Activated T-cell treated with anti-CD3 and anti-CD28 coated beads for 1 hour (primary cell): ENCODE results near the gene NOD2.
A peak's percentile ranks its signal among the peaks of the same experiment; 100 is the strongest.

Experiments used
- DNase-seq: peaks from one replicate; pipeline ENCODE4 v3.0.0-alpha.2; 2020; ENCODE audit warnings: low read depth

NOD2 gene

DNA sequence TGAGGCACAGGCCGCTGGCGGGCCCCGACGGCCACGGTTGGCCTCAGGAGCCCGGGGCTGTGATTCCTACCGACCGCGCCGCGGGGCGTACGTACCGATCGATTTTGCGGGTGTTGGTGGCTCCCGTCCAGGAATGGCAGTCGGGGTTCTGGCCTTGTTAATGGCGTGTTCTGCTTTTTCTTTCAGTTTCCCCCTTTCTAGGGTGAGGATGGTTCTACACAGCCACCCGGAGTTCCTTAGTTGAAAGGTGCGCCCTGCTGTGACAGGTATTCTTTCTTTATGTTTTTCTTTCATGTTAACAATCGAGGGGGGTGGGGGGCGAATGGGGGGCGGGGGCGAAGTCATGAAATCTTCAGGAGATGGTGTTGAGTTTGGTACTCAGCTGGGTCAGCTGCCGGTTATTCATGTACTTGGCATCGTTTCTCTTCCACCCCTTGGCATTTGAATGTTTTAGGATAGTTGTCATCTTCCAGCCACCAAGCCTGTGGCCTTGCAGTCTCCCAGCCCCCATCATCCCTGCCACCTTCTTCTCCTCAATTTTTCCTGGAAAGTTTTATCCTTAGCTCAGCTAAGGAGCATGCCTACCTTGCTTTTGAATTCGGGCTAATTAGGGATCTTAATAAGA, 49.3 kb downstream of the NOD2 start:
- peak; percentile 23 for DNase-seq

DNA sequence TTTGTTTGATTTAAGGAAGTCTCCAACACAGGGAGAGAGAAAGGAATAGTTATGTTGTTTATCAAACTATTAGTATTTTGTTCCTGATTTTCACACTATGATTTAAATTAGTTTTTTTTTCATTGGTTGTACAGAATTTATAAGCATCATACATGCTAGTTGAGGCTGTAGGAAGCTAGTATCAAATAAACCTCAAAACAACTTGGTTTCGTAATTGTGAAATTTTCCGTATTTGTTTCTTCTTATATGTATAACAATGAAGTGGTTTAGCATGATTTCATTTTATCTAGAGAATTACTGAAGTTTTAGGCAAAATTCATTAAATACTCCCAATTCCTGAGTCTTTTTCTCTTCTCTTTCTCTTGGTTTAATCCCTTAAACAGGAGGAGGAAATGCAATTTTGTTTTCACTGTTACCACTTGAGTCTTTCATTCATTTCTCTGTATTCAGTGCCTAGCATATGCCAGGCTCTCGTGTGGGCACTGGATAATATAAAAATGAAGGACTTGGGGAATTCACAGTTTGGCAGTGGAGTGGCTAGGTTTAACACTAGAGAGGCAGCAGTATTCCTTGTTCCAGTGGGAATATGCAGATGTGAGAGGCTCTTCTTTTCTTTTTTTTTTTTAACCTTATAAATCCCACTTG, 50.3 kb downstream of the NOD2 start:
- DNase-seq = no peak

DNA sequence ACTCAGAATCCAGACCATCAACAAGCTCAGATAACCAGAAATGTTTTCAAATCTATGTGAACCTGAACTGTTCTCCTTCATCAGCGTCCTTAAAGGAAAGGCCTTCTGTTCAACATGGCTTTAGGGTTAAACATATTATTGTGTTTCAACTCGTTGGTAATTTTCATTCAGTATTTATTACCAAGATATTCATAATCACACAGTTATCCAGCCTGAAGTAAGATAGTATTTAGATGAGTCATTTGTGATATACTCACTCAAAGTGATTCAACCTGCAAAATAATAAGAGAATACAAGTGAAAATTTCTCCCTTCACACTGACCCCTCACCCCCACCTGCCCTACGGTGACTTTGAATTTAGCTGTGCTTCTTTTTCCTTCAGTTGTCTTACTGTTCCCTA, 51.5 kb downstream of the NOD2 start:
- DNase-seq = no peak

DNA sequence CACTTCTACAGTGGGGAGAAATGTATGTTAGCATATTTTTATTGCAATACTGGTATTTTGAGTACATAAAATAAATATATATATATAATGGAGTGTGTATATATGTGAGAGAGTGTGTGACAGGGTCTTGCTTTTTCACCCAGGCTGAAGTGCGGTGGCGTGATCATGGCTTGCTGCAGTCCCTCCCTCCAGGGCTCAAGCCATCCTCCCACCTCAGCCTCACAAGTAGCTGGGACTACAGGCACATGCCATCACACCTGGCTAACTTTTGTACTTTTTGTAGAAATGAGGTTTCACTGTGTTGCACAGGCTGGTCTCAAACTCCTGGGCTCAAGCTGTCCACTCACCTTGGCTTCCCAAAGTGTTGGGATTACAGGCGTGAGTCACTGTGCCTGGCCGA, 52.5 kb downstream of the NOD2 start:
- DNase-seq = no peak

DNA sequence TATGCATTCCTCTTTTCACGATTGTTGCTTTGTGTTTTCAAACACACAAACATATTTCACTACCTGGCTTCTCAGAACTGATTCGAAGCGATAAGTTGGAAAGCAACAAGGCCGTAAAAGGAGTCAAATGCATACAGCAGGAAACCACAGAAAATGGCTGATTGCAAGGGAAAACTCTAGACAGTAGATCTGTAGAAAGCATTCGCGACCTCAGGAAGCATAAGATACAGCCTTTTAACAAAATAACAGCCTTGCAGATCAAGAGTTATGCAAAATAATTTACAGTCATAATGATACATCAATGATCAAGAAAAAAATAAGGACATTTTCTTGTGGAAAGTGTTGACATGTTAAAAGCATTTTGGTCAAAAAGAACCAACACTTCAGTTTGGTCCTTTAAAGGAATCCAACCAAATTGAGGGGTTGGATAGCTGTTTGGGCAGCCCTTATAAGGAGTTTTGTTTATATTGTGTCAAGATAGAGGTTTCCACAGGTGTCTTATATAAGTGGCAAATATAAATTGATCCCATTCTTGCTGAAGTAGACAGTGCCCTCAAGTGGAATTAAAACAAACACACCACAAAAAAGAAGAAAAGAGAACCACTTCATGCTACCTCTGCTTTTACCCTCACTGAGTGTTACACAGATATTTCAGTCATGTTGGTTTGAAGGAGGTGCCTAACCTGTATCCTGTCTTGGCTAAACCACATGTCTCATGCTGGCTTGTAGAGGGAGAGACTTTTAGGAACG, 54.0 kb downstream of the NOD2 start:
- DNase-seq = no peak

DNA sequence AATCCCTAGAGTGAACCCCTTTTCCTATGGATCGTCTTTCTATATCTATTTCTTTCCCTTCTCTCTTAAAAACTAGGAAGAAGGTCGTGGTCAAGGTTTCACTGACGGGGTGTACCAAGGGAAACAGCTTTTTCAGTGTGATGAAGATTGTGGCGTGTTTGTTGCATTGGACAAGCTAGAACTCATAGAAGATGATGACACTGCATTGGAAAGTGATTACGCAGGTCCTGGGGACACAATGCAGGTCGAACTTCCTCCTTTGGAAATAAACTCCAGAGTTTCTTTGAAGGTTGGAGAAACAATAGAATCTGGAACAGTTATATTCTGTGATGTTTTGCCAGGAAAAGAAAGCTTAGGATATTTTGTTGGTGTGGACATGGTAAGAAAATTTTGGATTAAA, 58.1 kb downstream of the NOD2 start:
- no peak for DNase-seq

DNA sequence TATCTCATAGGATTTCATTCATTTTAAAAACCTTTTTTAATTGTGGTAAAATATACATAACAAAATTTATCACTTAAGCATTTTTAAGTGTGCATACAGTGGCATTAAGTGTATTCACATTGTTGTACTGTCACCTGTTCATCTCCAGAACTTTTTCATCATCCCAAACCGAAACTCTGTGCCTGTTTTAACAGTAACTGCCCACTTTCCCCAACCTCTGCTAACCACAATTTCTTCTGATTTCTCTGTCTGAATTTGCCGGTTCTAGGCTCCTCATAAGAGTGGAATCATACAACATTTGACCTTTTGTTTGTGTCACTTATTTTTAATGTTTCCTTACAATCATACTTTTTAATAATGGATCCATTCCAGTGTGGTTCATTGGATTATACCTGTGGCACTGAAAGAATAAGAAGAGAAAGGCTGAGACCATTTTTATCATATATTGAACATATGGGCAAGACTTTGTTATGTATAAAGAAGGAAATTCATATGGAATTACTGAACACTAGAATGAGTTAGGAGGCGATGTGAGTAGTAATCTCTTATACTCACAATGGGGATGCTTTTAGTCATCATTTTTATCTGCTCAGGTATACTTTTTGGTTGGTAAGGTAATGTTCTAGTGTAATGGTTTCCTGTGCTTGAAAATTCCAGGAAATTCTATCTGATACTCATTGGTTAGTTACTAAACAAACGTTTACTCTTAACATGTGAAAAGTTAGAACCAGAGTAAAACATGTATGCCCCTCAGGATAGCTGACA, 59.2 kb downstream of the NOD2 start:
- DNase-seq = no peak

DNA sequence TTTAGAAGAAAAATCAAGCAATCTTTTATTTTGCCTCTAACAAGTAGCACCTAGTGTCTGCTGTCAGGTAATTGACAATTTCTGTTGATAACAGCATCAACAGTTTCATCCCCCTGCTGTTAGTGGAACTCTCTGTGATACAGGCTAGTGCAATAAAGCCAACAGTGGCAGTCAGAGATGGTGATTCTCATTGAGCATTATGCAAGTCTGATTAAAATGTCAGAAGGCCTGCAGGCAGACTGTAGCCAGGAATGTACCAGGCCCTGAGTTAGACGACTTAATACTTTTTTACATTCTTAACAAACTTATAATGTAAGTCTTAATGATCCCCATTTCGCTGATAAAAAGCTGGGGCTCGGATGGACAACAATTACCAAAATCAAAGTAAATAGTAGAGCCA, 63.1 kb downstream of the NOD2 start:
- no peak for DNase-seq

DNA sequence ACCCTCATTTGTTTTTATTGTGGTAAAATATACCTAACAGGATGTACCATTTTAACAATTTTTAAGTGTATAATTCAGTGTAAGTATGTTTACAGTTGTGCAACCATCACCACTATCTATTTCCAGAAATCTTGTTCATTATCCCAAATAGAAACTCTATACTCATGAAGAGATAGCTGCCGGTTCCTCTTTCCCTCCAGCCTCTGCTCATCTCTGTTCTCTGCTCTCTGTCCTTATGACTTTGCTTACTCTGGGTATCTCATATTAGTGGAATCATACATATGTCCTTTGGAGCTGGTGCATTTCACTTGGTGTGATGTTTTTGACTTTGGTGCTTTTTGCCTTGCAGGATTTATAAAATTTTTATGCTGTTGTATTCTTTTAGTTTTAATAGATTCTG, 67.9 kb downstream of the NOD2 start:
- no peak for DNase-seq

DNA sequence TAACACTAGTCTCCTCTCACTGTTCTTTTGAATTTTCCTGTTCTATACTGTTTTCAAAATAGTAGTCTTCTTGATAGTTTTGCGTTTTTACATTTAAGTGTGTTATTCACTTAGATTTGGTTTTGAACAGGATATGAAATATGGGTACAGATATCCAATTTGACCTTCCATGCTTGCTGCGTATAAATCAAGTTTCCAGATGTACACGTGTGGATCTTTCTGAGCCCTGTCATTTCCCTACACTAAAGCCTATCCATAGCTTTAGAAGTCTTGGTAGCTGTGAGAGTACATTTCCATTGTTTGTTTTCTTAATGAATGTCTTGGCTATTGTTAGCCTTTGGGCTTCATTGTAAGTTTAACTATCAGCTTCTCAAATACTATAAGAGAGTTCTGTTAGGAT, 68.8 kb downstream of the NOD2 start:
- no peak for DNase-seq

DNA sequence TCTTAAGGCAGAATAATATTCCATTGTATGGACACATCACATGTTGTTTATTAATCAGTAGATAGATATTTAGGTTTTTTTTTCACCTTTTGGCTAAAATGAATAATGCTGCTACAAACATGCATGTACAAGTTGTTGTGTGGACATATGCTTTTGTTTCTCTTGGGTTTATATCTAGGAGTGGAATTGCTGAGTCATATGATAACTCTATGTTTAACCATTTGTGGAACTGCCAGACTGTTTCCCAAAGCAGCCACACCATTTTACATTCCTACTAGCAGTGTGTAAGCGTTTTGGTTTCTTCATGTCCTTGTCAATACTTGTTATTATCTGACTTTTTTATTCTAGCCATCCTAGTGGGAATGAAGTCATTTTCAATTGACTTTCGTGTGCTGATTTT, 69.8 kb downstream of the NOD2 start:
- DNase-seq = no peak

DNA sequence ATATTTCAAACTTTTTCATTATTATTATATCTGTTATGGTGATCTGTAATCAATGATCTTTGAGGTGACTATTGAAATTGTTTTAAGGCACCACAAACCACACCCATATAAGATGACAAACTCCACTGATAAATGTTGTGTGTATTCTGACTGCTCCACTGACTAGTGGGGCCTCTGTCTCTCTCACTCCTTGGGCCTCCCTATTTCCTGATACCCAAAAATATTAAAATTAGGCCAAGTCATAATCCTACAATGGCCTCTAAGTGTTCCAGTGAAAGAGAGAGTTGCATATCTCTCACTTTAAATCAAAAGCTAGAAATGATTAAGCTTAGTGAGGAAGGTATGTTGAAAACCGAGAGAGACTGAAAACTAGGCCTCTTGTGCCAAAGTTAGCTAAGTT, 71.9 kb downstream of the NOD2 start:
- no peak for DNase-seq

DNA sequence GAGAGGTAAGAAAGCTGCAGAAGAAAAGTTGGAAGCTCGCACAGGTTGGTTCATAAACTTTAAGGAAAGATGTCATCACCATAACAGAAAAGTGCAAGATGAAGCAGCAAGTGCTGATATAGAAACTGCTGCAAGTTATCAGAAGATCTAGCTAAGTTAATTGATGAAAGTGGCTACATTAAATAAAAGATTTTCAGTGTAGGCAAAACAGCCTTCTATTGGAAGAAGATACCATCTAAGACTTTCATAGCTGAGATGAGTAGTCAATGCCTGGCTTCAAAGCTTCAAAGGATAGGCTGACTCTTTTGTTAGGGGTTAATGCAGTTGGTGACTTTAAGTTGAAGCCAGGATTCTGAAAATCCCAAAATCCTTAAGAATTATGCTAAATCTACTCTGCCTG, 72.5 kb downstream of the NOD2 start:
- DNase-seq = no peak

DNA sequence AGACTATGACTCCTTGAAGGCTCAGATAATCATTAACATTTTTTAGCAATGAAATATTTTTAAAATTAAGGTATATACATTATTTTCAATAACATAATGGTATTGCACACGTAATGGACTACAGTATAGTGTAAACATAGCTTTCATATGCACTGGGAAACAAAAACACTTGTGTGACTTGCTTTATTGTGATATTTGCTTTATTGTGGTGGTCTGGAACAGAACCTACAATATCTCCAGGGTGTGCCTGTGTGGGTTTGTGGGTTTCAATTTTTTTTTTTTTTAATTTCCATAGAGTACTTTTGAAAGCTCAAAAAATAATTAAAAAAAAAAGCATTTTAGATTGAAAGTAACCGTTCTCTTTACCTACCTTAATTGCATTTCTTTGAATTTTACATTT, 73.8 kb downstream of the NOD2 start:
- DNase-seq = no peak

DNA sequence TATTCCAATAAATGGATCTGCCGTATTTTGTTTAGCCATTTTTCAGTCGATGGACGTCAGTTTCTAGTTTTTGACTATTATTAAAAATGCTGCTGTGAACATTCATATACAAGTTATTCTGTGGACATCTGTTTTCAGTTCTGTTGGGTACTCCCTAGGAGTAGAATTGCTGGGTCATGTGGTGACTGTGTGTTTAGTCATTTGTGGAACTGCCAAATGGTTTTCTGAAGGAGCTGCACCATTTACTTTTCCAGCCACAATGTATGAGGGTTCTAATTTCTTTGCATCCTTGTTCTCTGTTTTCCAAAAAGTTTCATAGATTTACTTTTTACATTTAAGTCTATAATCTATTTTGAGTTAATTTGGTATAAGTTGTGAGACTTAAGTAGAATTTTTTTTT, 78.0 kb downstream of the NOD2 start:
- no peak for DNase-seq

DNA sequence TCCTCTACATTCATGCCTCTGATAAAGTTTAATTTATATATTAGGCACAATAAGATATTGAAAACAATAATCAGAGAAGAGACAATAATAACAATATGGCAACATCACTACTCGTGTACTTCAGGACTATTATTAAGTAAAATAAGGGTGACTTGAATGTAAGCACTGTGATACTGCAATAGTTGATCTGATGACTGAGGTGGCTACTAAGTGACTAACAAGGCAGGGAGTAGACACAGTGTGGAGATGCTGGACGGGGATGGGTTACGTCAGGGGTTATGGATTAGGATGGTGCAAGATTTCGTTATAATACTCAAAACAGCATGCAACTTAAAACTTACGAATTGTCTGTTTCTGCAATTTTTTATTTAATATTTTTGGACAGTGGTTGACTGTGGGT, 81.0 kb downstream of the NOD2 start:
- DNase-seq = no peak

DNA sequence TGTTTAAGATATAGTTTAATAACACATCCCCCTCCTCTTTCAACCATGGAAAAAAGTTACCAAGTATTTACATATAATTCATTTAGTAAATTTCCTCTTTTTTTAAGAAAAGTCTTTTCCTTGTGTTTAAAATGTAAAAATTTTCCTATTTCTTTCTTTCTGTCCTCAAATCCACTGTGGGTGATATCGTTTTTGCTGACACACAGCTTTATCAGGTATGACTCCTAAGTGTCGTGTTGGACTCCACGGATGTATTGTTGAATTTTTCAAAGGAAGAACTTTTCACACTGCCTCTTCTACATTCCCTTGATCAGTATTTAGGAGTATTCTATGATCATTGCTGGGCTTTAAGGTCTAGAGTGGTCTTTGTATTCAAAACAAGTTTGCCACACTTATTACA, 81.6 kb downstream of the NOD2 start:
- DNase-seq = no peak

DNA sequence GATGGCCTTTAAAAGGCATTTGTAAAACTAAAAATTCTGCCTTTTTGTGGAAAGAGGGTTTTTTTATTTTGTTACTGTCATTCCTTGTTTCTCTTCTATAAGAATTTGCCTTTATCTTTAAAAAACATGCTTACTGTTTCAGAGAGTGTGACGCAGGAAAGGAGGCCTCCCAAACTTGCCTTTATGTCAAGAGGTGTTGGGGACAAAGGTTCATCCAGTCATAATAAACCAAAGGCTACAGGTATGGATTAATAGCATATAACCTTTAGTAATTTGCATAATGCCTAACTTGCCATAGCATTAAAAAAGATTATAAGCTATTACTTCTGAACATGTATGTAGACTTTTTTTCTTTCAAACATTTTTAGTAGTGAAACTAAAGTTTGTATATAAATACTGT, 82.6 kb downstream of the NOD2 start:
- DNase-seq = no peak

DNA sequence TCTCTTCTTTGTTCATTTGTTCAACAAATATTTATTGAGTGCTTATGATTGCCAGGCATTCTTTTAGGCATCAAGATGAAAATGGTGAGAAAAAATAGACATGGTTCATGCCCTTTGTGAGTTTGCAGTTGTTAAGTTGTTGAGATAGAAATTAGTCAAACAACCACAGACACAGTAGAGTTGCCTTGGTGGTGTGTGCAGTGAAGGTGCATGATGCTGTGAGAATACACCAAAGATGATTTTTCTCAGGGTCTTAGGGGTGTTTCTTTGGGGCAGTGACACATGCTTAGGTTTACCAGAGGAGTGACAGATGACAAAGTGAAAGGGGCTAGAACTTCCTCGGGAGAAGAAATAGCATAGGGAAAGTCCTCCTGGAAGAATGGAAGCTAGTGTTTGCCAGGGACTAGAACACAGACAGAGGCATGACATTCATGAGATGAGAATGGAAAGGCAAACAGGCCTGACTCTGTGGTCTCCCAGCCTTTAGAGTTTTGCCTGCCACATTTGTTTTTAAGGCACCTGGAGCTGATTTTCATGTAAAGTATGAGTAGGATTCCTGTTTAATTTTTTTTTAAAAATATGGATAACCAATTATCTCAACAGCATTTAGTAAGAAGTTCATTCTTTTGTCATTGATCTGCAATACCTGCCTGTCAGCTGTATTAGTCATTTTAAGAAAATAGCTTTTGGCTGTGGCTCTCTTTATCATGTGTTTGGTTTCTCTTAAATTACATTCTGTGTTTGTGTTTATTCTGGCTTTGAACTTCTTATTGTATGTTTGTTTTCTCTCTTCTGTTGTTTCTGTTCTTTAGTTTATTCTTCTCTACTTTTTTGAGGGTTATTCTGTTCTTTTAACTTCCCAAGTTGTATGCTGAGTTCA, 85.1 kb downstream of the NOD2 start:
- DNase-seq = no peak

DNA sequence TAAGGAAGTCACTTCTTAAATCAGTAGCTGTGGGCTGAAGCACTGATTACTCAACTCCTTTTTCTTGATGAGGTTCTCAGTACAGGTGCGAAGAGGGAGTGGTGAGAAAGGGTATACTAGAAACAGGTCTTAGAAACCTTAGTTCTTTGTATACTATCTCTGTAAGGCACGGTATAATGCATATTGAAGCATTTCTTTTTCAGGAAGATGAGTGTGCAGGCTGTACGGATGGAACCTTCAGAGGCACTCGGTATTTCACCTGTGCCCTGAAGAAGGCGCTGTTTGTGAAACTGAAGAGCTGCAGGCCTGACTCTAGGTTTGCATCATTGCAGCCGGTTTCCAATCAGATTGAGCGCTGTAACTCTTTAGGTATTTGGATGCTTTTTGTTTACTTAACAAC, 87.6 kb downstream of the NOD2 start:
- no peak for DNase-seq

DNA sequence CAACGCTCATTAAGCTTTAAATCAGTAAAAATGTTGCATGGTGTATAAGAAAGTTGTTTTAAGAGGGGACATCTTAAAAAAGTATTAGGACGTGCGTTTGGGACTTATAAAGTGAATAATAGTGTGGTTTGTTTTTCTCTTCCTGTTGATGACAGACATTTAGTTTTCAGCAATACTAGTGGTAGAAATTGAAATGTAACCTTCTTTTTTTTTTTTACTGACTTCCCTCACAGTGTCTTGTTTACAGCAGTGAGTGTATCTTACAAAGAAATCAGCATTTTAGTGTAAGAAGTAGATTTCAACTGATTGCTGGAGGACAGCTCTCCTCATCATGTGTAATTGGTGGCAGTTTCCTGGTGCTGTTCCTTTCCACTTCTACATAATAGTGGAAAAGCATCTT, 88.1 kb downstream of the NOD2 start:
- no peak for DNase-seq
